Panc1 (cell line): ENCODE results near the gene KCNMB2. TPM values are rescaled to one million over a fixed set of nuclear protein-coding genes. Genes with fewer than 3 reads are reported as not detected.

Experiments used
- ATAC-seq: fragments of 200-7000 bp; cut with Tn5 transposase; 2 replicates; pipeline ENCODE4 v1.9.1; 2020; ENCODE audit warnings: mild to moderate bottlenecking, moderate library complexity
- BruUV-seq: library from RNA; stranded (reverse); fragments of 400-500 nt; replicated peaks from 2 replicates; lab custom pipeline; 2021; lab: Mats Ljungman, UMichigan
- CTCF ChIA-PET: fragments of 300-600 bp; sonication (Branson Sonifier 250); formaldehyde crosslinking; loops from one replicate; lab custom pipeline; 2022; ENCODE audit warnings: antibody characterized with exemption; lab: Charles Lee
- POLR2A ChIA-PET: fragments of 300-600 bp; sonication (Branson Sonifier 250); formaldehyde crosslinking; loops from one replicate; lab custom pipeline; 2022; ENCODE audit warnings: antibody characterized with exemption; lab: Charles Lee
- DNase-seq: peaks from one replicate; pipeline ENCODE4 v3.0.0-alpha.2; 2010; ENCODE audit warnings: low read depth, low spot score
- H3K27ac ChIP-seq: 2 replicates; pipeline ENCODE4 v1.5.1; 2011; ENCODE audit warnings: mild to moderate bottlenecking, low read length, inconsistent platforms
- H3K27me3 ChIP-seq: fragments of 200-500 bp; sonication (Bioruptor generic); 2 replicates; pipeline ENCODE4 v1.6.0; 2014; ENCODE audit warnings: low read length, inconsistent platforms; ENCODE audit not compliant: control insufficient read depth, insufficient read depth
- H3K36me3 ChIP-seq: fragments of 200-500 bp; sonication (Bioruptor generic); 2 replicates; pipeline ENCODE4 v1.5.1; 2014; ENCODE audit warnings: inconsistent platforms, mild to moderate bottlenecking, low read length, moderate library complexity; ENCODE audit not compliant: control insufficient read depth, insufficient read depth
- H3K4me1 ChIP-seq: 2 replicates; pipeline ENCODE4 v1.5.1; 2011; ENCODE audit warnings: inconsistent platforms, mild to moderate bottlenecking, low read length, moderate library complexity; ENCODE audit not compliant: control insufficient read depth, insufficient read depth
- H3K4me3 ChIP-seq, 2 experiments: 2 replicates each; pipeline ENCODE4 v1.5.1; 2011 to 2012; ENCODE audit warnings: low read depth in 2 of 2, low read length in 2 of 2, mild to moderate bottlenecking in 2 of 2, inconsistent platforms in 1 of 2, moderate library complexity in 1 of 2
- H3K9me3 ChIP-seq: fragments of 200-500 bp; sonication (Bioruptor generic); 2 replicates; pipeline ENCODE4 v1.5.1; 2014; ENCODE audit warnings: low read depth, mild to moderate bottlenecking, inconsistent platforms, low read length, moderate library complexity; ENCODE audit not compliant: control insufficient read depth, insufficient read depth
- POLR2AphosphoS5 ChIP-seq: IDR thresholded peaks from 2 replicates; pipeline ENCODE4 v1.6.1; 2012; ENCODE audit warnings: mild to moderate bottlenecking, low read depth, low read length, moderate library complexity
- SIN3A ChIP-seq: IDR thresholded peaks from 2 replicates; pipeline ENCODE4 v1.6.1; 2012; ENCODE audit warnings: low read depth, mild to moderate bottlenecking, low read length, moderate library complexity, borderline replicate concordance; ENCODE audit not compliant: insufficient read depth
- TCF7L2 ChIP-seq: IDR thresholded peaks from 2 replicates; pipeline ENCODE4 v1.6.1; 2011; ENCODE audit warnings: mild to moderate bottlenecking, low read depth, low read length, inconsistent platforms
- in situ Hi-C: cut with HindIII; loops from 2 replicates; pipeline ENCODE4 v1.10.0; 2016; ENCODE audit warnings: low sequenced_read_pairs, low pct_unique_long_range_greater_than_20kb
- intact Hi-C: fragments of 100-400 bp; cut with micrococcal nuclease; formaldehyde crosslinking; loops from one replicate; pipeline ENCODE4 v1.10.0; 2022; ENCODE audit not compliant: unreplicated experiment
- total RNA-seq: library from RNA; stranded (reverse); gene quantifications from one replicate; pipeline ENCODE4 v1.2.1, GENCODE V29; 2021; ENCODE audit not compliant: unreplicated experiment
- TF ChIP-seq, protein P1 (sequence below): fragments of 450-650 bp; IDR thresholded peaks from 2 replicates; pipeline ENCODE4 v1.5.1; 2017; ENCODE audit warnings: mild to moderate bottlenecking
- TF ChIP-seq, protein P2 (sequence below), 2 experiments: IDR thresholded peaks; 2 replicates each; pipeline ENCODE4 v1.6.1; 2011 to 2012; ENCODE audit warnings: low read depth in 2 of 2, control low read depth in 1 of 2, low read length in 1 of 2, mild to moderate bottlenecking in 1 of 2, moderate library complexity in 1 of 2; ENCODE audit not compliant: insufficient read depth in 1 of 2

Gene KCNMB2
- total RNA-seq, 1 experiment from 2014 or later, result not detected

DNA sequence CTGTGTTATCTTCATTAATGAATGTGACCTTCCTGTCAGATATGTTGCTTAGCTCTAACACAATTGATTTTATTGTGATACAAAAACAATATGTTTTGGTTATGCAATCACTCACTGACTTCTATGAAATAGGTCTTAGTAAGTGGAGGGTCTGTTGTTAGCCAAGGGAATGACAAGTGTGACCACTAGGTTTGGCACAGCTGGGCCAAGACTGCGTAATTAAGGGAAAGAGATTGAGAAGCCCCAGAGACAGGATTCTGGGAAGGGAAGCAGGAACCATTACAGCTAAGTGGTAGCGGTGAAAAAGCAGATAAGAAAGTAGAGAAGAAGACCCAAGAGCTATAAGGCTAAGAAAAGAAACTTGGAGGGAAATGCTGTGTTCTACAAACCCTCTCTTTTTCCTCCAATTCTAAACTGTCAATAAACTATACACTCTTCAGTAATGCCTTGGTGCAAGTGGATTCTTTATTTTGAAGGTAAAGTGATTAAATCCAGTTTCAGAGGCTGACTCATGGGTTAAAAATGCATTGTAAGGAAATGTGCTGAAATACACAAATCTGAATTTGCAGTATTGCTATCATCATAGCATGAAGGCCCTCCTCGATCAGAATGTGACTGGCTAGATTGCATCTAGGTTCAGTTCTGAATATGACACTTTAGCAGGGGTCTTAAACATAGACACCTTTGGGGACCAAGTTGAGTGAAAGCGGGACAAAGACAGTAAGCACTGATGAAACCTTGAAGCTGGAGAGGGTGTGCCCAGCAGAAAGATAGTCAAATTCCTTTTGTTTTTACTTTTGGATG is 26.1 kb downstream of the KCNMB2 start:
- in situ Hi-C loops, result no loop called here
- ChIA-PET CTCF (no interaction called here), POLR2A (no interaction called here)
- TF ChIP-seq SIN3A, result no peak
- no peak for TF ChIP-seq TCF7L2
- TF ChIP-seq POLR2AphosphoS5, result no peak
- TF ChIP-seq, protein P1, sequence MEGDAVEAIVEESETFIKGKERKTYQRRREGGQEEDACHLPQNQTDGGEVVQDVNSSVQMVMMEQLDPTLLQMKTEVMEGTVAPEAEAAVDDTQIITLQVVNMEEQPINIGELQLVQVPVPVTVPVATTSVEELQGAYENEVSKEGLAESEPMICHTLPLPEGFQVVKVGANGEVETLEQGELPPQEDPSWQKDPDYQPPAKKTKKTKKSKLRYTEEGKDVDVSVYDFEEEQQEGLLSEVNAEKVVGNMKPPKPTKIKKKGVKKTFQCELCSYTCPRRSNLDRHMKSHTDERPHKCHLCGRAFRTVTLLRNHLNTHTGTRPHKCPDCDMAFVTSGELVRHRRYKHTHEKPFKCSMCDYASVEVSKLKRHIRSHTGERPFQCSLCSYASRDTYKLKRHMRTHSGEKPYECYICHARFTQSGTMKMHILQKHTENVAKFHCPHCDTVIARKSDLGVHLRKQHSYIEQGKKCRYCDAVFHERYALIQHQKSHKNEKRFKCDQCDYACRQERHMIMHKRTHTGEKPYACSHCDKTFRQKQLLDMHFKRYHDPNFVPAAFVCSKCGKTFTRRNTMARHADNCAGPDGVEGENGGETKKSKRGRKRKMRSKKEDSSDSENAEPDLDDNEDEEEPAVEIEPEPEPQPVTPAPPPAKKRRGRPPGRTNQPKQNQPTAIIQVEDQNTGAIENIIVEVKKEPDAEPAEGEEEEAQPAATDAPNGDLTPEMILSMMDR, result no peak
- no peak for ATAC-seq
- Histone ChIP-seq H3K4me3 (no peak overlapping the region), H3K36me3 (no peaks in the 10 kb centered on the region), H3K9me3 (no peaks in the 10 kb centered on the region), H3K27me3 (no peaks in the 10 kb centered on the region), H3K4me1 (no peaks in the 10 kb centered on the region), H3K27ac (no peak overlapping the region)
- DNase-seq, result no peak
- no TSS peak for BruUV-seq
- intact Hi-C loops, result no loop called here

DNA sequence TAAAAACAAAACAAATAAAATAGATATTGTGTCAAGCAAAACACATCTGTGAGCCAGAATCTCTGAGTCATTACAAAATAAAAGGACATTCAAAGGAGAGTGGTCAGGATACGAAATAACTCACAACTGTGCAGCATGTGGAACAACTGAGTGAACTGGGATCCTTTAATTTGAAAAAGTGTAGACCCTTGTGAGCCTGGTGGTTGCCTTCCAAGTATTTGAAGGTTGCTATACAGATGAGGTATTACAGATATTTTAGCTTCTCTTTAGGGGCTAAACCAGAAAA is 26.7 kb downstream of the KCNMB2 start:
- H3K9me3 ChIP-seq, result no peaks in the 10 kb centered on the region
- ATAC-seq, result no peak
- TF ChIP-seq, protein P2, sequence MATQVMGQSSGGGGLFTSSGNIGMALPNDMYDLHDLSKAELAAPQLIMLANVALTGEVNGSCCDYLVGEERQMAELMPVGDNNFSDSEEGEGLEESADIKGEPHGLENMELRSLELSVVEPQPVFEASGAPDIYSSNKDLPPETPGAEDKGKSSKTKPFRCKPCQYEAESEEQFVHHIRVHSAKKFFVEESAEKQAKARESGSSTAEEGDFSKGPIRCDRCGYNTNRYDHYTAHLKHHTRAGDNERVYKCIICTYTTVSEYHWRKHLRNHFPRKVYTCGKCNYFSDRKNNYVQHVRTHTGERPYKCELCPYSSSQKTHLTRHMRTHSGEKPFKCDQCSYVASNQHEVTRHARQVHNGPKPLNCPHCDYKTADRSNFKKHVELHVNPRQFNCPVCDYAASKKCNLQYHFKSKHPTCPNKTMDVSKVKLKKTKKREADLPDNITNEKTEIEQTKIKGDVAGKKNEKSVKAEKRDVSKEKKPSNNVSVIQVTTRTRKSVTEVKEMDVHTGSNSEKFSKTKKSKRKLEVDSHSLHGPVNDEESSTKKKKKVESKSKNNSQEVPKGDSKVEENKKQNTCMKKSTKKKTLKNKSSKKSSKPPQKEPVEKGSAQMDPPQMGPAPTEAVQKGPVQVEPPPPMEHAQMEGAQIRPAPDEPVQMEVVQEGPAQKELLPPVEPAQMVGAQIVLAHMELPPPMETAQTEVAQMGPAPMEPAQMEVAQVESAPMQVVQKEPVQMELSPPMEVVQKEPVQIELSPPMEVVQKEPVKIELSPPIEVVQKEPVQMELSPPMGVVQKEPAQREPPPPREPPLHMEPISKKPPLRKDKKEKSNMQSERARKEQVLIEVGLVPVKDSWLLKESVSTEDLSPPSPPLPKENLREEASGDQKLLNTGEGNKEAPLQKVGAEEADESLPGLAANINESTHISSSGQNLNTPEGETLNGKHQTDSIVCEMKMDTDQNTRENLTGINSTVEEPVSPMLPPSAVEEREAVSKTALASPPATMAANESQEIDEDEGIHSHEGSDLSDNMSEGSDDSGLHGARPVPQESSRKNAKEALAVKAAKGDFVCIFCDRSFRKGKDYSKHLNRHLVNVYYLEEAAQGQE (IDR thresholded peaks at IDR 0.05; ENCODE audit: insufficient read depth in 1 of 2, low read depth in 2 of 2, low read length in 1 of 2), result no peak
- TF ChIP-seq SIN3A (no peak), POLR2AphosphoS5 (no peak), TCF7L2 (no peak)
- TF ChIP-seq, protein P1, result no peak
- intact Hi-C loops, result no loop called here
- no peaks in the 10 kb centered on the region for H3K27me3 ChIP-seq
- CTCF ChIA-PET, result no interaction called here
- POLR2A ChIA-PET, result no interaction called here
- no TSS peak for BruUV-seq
- no peak overlapping the region for H3K27ac ChIP-seq
- no peaks in the 10 kb centered on the region for H3K4me1 ChIP-seq
- in situ Hi-C loops, result no loop called here
- no peak overlapping the region for H3K4me3 ChIP-seq
- DNase-seq, result no peak
- H3K36me3 ChIP-seq, result no peaks in the 10 kb centered on the region
